BLaER1 treated with 17β-estradiol and CSF1 and Interleukin-3, amounts not matched to agents 10 nM and 100 nM (cell line): ENCODE data around the gene IRAK3.
"Not testable (repeated sequence)": the region's sequence is repeated elsewhere in the genome, so short reads cannot be mapped to it uniquely, and the experiment has no call there.

Experiments
- H3K27ac ChIP-seq, 11 experiments: shearing (Covaris generic); formaldehyde crosslinking; 2 replicates each; pipeline ENCODE4 v1.8.1; 2022
- H3K27me3 ChIP-seq, 11 experiments: shearing (Covaris generic); formaldehyde crosslinking; 2 replicates each; pipeline ENCODE4 v1.8.1; 2022
- H3K36me3 ChIP-seq, 11 experiments: shearing (Covaris generic); formaldehyde crosslinking; 2 replicates each; pipeline ENCODE4 v1.8.1; 2022
- H3K4me1 ChIP-seq, 10 experiments: shearing (Covaris generic); formaldehyde crosslinking; 2 replicates each; pipeline ENCODE4 v1.8.1; 2022
- H3K4me2 ChIP-seq, 11 experiments: shearing (Covaris generic); formaldehyde crosslinking; 2 replicates each; pipeline ENCODE4 v1.8.1; 2022
- H3K4me3 ChIP-seq, 10 experiments: shearing (Covaris generic); formaldehyde crosslinking; 2 replicates each; pipeline ENCODE4 v1.8.1; 2022
- H3K9ac ChIP-seq, 11 experiments: shearing (Covaris generic); formaldehyde crosslinking; 2 replicates each; pipeline ENCODE4 v1.8.1; 2022
- H3K9me3 ChIP-seq, 11 experiments: shearing (Covaris generic); formaldehyde crosslinking; replicated peaks in 1 of 11; 2 replicates each; pipeline ENCODE4 v1.8.1; 2022
- H4K20me1 ChIP-seq, 11 experiments: shearing (Covaris generic); formaldehyde crosslinking; 2 replicates each; pipeline ENCODE4 v1.8.1; 2022
- Cebpa-rat ChIP-seq, 11 experiments: shearing (Covaris generic); IDR thresholded peaks; 2 replicates each; pipeline ENCODE4 v1.8.1; 2022

Gene IRAK3

DNA sequence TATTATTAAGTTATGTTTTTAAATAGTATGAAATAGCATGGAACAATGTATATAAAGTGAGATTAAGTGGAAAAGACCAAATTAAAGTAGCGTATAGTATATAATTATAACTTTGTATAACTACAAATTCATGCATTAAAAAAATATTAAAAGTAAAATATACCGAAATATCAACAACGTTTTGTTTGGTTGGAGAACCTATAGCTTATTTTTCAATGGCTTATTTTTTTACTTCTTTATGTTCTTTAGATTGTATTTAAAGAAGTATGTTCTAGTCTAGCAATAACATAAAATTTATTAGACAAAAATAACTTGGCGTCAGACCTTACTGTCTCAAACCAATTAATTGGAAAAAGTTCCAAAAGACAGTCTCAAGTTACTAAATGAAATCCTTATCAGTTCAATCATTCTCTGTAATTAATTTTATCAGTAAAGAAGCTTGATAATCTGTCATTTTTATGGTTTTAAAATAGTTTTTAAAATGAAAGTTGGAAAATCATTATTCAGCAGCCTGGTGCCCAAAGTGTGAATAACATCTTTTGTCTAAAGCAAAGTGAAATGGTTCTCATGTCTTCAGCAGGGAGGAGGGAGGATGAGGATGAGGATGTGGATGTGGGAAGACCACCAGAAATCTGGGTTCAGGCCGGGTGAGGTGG is 46.7 kb downstream of the IRAK3 start:
- peak overlapping the region in 10 of 11 experiments; percentile 46 to 74 (median 56); a peak in 16 of 22 replicates for H3K9ac ChIP-seq
- H3K4me3 ChIP-seq = peak overlapping the region; percentile 46 to 67 (median 56)
- peaks cover 0 to 23% (median 0%) of the 10 kb centered on the region in 11 experiments; a peak in 3 of 22 replicates for H3K36me3 ChIP-seq
- peaks cover 0 to 49% (median 18%) of the 10 kb centered on the region in 10 experiments; a peak in 11 of 20 replicates for H3K4me1 ChIP-seq
- no peaks in the 10 kb centered on the region for H3K9me3 ChIP-seq
- peak overlapping the region in 5 of 11 experiments; percentile 38 to 66 (median 59); a peak in 8 of 22 replicates for H3K27ac ChIP-seq
- no peaks in the 10 kb centered on the region for H4K20me1 ChIP-seq
- H3K4me2 ChIP-seq = peak overlapping the region; percentile 51 to 85 (median 58); a peak in 21 of 22 replicates
- H3K27me3 ChIP-seq = peaks cover 0 to 34% (median 31%) of the 10 kb centered on the region in 11 experiments; a peak in 18 of 22 replicates
- TF ChIP-seq Cebpa-rat (IDR thresholded peaks at IDR 0.05) = no peak

DNA sequence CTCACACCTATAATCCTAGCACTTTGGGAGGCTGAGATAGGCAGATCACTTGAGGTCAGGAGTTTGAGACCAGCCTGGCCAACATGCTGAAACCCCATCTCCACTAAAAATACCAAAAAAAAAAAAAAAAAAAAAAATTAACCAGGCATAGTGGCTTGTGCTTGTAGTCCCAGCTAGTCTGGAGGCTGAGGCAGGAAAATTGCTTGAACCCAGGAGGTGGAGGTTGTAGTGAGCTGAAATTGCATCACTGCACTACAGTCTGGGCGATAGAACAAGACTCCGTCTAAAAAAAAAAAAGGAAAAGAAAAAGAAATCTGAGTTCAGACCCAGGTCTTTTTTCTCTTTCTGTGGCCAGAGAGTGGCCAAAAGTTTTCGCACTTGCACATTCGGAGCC is 47.3 kb downstream of the IRAK3 start:
- Histone ChIP-seq H3K4me3 (peak overlapping the region in 1 of 10 experiments; percentile 46; a peak in 1 of 20 replicates), H3K36me3 (peaks cover 0 to 19% (median 0%) of the 10 kb centered on the region in 11 experiments; a peak in 3 of 22 replicates), H3K27me3 (peaks cover 0 to 34% (median 31%) of the 10 kb centered on the region in 11 experiments; a peak in 18 of 22 replicates), H3K4me2 (peak overlapping the region in 3 of 11 experiments; percentile 78 to 85 (median 84); a peak in 5 of 22 replicates), H3K4me1 (peaks cover 0 to 55% (median 22%) of the 10 kb centered on the region in 10 experiments; a peak in 12 of 20 replicates)
- not testable (repeated sequence) for H4K20me1 ChIP-seq, H3K9me3 ChIP-seq, H3K9ac ChIP-seq, H3K27ac ChIP-seq

GRCh38 chr12:66236969-66237368 is 48.0 kb downstream of the IRAK3 start:
- H3K36me3 ChIP-seq = peaks cover 0 to 14% (median 0%) of the 10 kb centered on the region in 11 experiments; a peak in 2 of 22 replicates
- H3K9ac ChIP-seq = no peak overlapping the region
- no peaks in the 10 kb centered on the region for H3K9me3 ChIP-seq
- no peak overlapping the region for H3K4me3 ChIP-seq
- H3K4me2 ChIP-seq = peak overlapping the region in 5 of 11 experiments; percentile 40 to 85 (median 78); a peak in 8 of 22 replicates
- H4K20me1 ChIP-seq = no peaks in the 10 kb centered on the region
- peaks cover 0 to 62% (median 28%) of the 10 kb centered on the region in 10 experiments; a peak in 13 of 20 replicates for H3K4me1 ChIP-seq
- peak overlapping the region in 3 of 11 experiments; percentile 7 to 34 (median 15); a peak in 3 of 22 replicates for H3K27ac ChIP-seq
- no peak for TF ChIP-seq Cebpa-rat (IDR thresholded peaks at IDR 0.05)
- H3K27me3 ChIP-seq = peaks cover 0 to 34% (median 31%) of the 10 kb centered on the region in 11 experiments; a peak in 18 of 22 replicates

DNA sequence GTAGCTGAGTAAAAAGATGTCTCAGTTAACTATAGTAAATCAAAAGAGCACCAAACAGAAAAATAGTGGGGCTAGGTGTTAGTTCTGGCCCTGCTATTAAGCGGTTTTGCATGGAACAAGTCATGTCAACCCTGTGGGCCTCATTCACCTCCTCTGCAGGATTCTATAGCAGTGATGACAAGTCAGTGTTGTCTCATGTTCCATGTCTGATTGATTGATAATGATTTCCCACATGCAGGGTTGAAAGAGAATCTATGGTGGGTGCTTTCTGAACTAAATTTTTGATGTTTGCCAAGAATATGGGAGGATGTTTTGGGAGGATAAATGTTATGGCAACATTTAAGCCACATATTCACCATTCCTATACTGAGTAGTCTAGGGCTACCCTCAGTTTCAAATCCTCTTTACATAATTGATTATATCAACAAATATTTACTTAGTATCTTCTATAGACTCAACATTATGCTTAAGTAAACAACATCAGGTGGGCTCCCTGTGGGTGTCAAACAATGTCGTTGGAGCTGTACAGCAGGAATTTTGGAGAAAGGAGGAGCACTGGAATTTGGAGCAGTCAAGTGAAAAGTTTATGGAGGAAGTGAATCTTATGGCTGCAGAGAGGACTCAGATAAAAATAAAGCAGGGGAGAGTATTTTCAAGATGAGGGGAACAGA is 48.6 kb downstream of the IRAK3 start:
- no peak overlapping the region for H3K4me3 ChIP-seq
- H3K4me1 ChIP-seq = peaks cover 0 to 68% (median 35%) of the 10 kb centered on the region in 10 experiments; a peak in 13 of 20 replicates
- no peaks in the 10 kb centered on the region; a peak in 1 of 22 replicates for H3K9me3 ChIP-seq
- peak overlapping the region in 1 of 11 experiments; percentile 34; a peak in 1 of 22 replicates for H3K9ac ChIP-seq
- H3K36me3 ChIP-seq = peaks cover 0 to 11% (median 0%) of the 10 kb centered on the region in 11 experiments; a peak in 1 of 22 replicates
- H3K27me3 ChIP-seq = peaks cover 0 to 34% (median 31%) of the 10 kb centered on the region in 11 experiments; a peak in 18 of 22 replicates
- peak overlapping the region in 3 of 11 experiments; percentile 15 to 46 (median 34); a peak in 5 of 22 replicates for H3K27ac ChIP-seq
- no peaks in the 10 kb centered on the region for H4K20me1 ChIP-seq
- H3K4me2 ChIP-seq = peak overlapping the region in 5 of 11 experiments; percentile 28 to 85 (median 78); a peak in 10 of 22 replicates
- TF ChIP-seq Cebpa-rat (IDR thresholded peaks at IDR 0.05) = no peak

- H3K4me1 ChIP-seq = peaks cover 0 to 82% (median 35%) of the 10 kb centered on the region in 10 experiments; a peak in 13 of 20 replicates
- peak overlapping the region in 2 of 11 experiments; percentile 41 to 84; a peak in 2 of 22 replicates for H3K27ac ChIP-seq
- peaks cover 0 to 22% (median 0%) of the 10 kb centered on the region in 11 experiments; a peak in 2 of 22 replicates for H3K36me3 ChIP-seq
- H3K27me3 ChIP-seq = peaks cover 0 to 31% (median 29%) of the 10 kb centered on the region in 11 experiments; a peak in 18 of 22 replicates
- no peak overlapping the region for H3K4me3 ChIP-seq
- H3K9ac ChIP-seq = no peak overlapping the region
- H3K9me3 ChIP-seq = no peaks in the 10 kb centered on the region; a peak in 1 of 22 replicates
- TF ChIP-seq Cebpa-rat (IDR thresholded peaks at IDR 0.05) = no peak
- H3K4me2 ChIP-seq = peak overlapping the region in 4 of 11 experiments; percentile 65 to 85 (median 81); a peak in 7 of 22 replicates
- no peaks in the 10 kb centered on the region for H4K20me1 ChIP-seq
Observed at GRCh38 chr12:66239295-66239694, 50.3 kb downstream of the IRAK3 start.

- H3K4me3 ChIP-seq = no peak overlapping the region
- H3K9ac ChIP-seq = no peak overlapping the region
- peak overlapping the region in 4 of 11 experiments; percentile 66 to 84 (median 82); a peak in 7 of 22 replicates for H3K27ac ChIP-seq
- TF ChIP-seq Cebpa-rat (IDR thresholded peaks at IDR 0.05) = no peak
- peak overlapping the region in 6 of 11 experiments; percentile 39 to 85 (median 72); a peak in 11 of 22 replicates for H3K4me2 ChIP-seq
- peaks cover 0 to 82% (median 35%) of the 10 kb centered on the region in 10 experiments; a peak in 13 of 20 replicates for H3K4me1 ChIP-seq
- H3K27me3 ChIP-seq = peaks cover 0 to 22% (median 19%) of the 10 kb centered on the region in 11 experiments; a peak in 18 of 22 replicates
- peaks cover 0 to 31% (median 0%) of the 10 kb centered on the region in 11 experiments; a peak in 3 of 22 replicates for H3K36me3 ChIP-seq
- H4K20me1 ChIP-seq = no peaks in the 10 kb centered on the region
- H3K9me3 ChIP-seq = no peaks in the 10 kb centered on the region; a peak in 1 of 22 replicates
Observed at GRCh38 chr12:66240096-66240820, 51.2 kb downstream of the IRAK3 start.

- Histone ChIP-seq H3K27me3 (peaks cover 0 to 11% (median 9%) of the 10 kb centered on the region in 11 experiments; a peak in 18 of 22 replicates), H3K27ac (peak overlapping the region in 7 of 11 experiments; percentile 22 to 84 (median 66); a peak in 12 of 22 replicates), H4K20me1 (no peaks in the 10 kb centered on the region), H3K9me3 (no peaks in the 10 kb centered on the region; a peak in 1 of 22 replicates), H3K9ac (peak overlapping the region in 3 of 11 experiments; percentile 60 to 61 (median 60); a peak in 5 of 22 replicates), H3K36me3 (peaks cover 0 to 38% (median 0%) of the 10 kb centered on the region in 11 experiments; a peak in 4 of 22 replicates), H3K4me3 (no peak overlapping the region), H3K4me2 (peak overlapping the region in 8 of 11 experiments; percentile 2 to 85 (median 68); a peak in 12 of 22 replicates), H3K4me1 (peaks cover 0 to 81% (median 34%) of the 10 kb centered on the region in 10 experiments; a peak in 13 of 20 replicates)
- TF ChIP-seq Cebpa-rat (IDR thresholded peaks at IDR 0.05) = peak in 4 of 11 experiments; percentile 16 to 66 (median 58); a peak in 4 of 22 replicates
Observed at GRCh38 chr12:66241061-66242043, 52.3 kb downstream of the IRAK3 start.
